NCI-H1092 treated with DMSO at 0.1 percent for 48 hours (cell line): ENCODE data around the gene PLPPR3.

Experiments used
- DNase-seq: peaks from one replicate; lab custom pipeline; 2025; lab: John Stamatoyannopoulos, UW

PLPPR3 gene

DNA sequence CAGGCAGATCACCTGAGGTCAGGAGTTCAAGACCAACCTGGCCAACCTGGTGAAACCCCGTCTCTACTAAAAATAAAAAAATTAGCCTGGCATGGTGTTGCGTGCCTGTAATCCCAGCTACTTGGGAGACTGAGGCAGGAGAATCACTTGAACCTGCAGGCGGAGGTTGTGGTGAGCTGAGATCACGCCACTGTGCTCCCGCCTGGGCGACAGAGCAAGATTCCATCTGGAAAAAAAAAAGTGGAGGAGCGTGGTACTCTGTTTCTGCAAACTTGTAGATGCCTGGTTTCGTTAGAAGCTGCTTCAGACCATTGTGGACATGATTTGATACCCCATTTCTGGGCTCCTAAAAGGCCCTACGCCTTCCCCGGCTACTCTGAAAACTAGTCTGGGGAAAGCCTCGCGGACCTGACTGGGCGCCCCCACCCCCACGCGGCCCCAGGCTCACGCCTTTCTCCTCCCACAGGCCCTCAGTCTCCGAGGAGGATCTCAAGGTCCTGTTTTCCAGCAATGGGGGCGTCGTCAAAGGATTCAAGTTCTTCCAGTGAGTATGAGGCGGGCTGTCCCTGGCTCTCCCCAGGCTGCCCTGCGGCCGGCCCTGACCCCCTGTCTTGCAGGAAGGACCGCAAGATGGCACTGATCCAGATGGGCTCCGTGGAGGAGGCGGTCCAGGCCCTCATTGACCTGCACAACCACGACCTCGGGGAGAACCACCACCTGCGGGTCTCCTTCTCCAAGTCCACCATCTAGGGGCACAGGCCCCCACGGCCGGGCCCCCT is 11.5 kb downstream of the PLPPR3 start:
- no peak for DNase-seq

GRCh38 chr19:808423-808775 is 13.4 kb downstream of the PLPPR3 start:
- DNase-seq = no peak

- no peak for DNase-seq
Observed at GRCh38 chr19:807627-808422, 13.9 kb downstream of the PLPPR3 start.

DNA sequence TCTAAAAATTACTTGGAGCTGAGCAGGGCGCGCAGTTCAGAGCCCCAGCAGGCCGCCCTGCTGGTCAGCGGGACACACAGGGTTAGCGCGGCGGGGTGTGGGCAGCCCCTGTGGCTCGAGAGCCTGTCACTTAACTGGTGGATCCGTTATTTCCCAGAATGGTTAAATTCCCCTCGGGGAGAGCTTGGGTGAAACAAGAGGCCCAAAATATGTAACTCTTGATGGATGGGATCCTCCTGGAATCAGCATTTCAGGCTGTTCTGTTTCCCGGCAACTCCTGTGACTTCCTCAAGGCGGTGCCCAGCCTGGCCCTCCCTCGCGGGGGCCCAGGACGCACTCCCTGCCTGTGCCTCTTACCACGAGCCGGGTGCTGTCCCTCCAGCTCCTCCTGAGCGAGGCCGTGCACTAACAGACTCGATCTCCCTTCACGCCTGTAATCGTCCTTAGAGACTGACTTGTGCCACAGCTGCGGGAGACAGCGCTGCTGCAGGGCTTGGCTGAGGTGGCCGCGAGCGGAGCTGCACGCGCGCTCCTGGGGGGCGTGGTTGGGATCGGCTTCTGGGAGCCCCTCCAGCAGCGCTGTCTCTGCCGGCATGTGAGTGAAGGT is 14.8 kb downstream of the PLPPR3 start:
- DNase-seq = no peak

- DNase-seq = no peak
Observed at GRCh38 chr19:805600-806550, 15.9 kb downstream of the PLPPR3 start.

DNA sequence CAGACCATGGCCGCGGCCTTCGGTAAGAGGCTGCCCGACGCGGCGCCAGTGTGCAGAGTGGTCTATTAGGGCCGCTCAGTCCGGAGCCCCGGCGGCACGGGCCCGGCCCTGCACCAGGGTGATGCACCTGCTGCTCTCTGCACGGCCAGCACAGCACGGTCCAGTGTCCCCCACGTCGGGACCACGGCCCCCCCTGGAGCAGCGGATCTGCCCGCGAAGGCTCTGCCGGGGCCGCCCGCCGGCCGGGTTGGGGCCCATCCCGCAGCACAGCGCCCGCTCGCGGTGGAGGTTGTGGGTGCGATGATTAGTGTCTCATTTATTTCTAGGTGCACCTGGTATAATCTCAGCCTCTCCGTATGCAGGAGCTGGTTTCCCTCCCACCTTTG is 16.6 kb downstream of the PLPPR3 start:
- no peak for DNase-seq

DNA sequence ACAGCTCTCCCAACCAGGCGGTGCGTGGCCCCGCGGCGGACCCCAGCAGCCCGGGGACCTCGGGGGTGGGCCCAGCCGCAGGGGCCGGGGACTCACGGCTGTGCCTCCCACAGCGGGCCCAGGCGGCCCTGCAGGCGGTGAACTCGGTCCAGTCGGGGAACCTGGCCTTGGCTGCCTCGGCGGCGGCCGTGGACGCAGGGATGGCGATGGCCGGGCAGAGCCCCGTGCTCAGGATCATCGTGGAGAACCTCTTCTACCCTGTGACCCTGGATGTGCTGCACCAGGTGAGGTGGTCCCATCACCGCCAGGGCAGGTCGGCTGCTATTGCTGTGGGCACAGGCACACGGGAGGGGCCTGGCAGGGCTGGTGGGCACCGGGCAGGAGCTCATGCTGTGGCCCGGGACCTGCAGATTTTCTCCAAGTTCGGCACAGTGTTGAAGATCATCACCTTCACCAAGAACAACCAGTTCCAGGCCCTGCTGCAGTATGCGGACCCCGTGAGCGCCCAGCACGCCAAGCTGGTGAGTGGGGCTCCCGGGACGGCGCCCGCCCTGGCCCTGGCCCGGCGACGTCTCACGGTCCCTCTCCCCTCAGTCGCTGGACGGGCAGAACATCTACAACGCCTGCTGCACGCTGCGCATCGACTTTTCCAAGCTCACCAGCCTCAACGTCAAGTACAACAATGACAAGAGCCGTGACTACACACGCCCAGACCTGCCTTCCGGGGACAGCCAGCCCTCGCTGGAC is 17.2 kb downstream of the PLPPR3 start:
- DNase-seq = no peak

DNA sequence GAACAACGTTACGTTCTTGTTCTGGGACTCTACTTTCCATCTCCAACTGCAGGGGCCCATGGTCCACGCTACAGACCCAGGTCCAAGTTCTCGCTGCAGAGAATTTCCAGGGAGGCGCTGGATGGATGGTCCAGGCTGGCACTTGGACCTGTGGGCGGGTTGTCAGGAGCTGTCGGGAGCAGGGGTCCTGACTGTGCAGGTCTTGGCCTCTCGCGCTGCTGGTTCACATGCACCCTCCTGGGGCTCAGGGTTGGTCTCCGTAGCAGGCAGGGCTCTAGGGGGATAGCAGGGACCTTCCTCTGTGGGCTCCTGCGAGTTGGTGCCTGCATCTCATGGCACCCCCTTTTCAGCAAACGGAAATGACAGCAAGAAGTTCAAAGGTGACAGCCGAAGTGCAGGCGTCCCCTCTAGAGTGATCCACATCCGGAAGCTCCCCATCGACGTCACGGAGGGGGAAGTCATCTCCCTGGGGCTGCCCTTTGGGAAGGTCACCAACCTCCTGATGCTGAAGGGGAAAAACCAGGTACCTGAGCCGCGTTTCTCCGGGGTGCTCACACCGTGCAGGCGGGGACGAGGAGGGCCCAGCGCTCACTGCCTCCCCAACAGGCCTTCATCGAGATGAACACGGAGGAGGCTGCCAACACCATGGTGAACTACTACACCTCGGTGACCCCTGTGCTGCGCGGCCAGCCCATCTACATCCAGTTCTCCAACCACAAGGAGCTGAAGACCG is 17.9 kb downstream of the PLPPR3 start:
- no peak for DNase-seq

DNA sequence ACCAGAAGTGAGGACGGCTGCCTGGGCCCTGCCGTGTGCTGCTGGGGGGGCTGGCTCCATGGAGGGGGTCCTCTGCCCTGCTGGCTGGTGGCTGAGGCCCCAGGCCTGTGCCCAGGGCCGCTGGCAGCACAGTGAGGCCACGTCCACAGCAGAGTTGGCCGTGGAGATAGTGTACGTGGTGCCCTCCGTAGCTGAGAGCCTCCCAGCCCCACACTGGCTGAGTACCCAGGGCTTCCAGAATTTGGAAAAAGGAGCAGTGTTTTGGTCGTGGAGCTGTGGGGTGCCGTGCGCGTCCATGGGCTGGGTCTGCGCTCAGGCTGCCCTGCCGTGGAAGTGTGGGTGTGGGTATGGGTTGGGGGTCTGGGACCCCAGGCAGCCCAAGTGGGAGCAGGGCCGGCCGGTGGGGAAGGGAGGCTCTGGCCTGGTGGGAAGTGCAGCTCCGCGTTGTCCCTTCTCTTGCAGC is 18.6 kb downstream of the PLPPR3 start:
- DNase-seq = no peak

DNA sequence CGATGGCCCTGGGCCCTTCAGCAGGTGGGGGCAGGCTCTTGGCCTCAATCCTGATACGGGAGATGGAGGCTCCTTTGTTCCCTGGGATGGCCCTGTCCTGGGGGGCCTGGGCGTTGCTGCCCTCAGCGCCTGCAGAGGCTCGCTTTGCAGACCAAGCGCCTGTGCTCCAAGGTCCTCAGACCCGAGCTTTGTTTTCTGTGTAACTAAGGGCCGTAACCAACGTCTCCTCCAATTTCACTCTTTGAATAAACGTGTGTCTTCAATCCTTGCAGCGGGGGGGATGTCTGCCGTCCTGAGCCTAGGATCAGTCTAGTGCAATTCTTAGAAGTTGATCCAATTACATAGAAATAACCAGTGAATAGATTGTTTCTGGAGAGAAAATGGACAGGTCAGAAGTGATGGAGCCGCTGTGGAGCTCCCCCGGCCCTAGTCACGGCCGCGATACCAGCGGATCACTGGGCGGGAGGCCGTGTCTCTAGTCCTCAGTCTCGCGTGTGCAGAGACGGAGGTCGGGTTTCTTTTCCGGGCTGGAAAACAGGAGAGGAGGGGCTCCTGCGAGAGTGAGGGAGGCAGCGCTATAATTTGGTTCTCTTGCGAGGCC is 19.2 kb downstream of the PLPPR3 start:
- no peak for DNase-seq

DNA sequence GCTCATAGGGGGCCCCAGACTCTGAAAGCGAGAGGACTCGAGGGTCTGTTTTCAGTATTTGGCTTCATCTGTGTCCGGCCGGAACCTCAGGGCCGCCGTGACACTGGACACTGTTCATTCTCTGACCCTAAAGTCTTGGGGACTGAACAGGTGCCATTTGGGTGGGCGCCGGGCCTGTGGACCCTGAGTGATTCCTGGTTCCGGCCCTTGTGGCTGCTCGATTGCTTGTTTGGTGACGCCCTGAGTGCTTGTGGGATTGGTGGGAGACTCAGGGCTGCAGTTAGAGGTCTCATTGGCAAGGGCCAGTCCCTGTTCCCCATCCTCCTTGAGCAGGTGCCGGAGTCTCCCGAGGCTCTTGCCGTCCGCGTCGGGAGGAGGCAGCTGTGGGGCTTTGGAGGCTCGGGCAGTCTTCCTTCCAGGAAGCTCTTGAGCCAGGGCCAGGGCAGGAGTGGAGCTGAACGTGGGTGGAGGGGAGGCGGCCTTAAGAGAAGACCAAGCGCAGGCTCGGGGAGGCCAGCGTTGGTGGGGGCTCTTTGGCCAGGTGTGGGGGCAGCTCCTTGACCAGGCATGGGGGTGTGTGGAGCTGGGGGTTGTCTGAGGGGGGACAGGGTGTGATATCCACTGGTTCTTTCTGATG is 19.8 kb downstream of the PLPPR3 start:
- DNase-seq = no peak

DNA sequence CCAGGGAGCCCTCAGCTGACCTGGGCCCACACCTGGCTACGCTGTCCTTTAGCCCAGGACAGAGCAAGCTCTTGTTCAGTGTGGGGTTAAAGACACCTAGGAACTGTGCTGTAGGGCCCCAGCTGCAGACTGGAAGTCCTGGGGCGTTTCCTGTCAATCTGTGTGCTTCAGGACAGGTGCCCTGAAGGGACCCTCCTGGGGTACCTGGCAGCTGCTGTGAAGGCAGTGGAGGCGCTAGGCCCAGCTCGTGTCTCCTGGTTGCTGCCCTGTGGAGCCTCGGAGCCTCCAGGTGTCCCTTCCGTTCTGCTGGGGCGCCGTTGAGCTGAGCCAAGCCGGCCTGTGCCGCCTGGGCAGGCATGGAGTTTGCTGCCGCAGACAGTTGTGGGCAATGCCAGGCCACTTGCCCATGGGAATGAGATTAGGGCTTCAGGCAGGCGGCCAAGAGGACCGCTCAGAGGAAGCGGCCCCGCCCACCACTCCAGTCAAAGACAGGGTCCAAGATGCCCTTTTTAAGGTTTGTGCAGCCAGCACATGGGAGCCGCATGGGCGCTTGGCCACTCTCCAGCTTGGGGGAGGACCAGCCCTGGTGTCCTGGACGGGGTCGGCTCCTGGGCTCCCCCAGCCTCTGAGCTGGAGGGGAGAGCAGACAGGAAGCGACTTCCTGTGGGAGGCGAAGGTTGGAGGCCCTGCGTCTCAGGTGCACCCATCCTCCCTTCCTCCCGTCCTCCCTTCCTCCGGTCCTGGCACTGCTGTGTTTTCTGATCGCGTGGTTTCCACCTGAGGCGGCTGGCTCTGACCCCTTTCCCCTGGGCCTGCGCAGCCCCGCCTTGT is 20.5 kb downstream of the PLPPR3 start:
- DNase-seq = peak; percentile 50

- no peak for DNase-seq
Observed at GRCh38 chr19:800360-801029, 21.3 kb downstream of the PLPPR3 start.

GRCh38 chr19:799076-799881 is 22.5 kb downstream of the PLPPR3 start:
- peak; percentile 31 for DNase-seq

GRCh38 chr19:798415-799075 is 23.2 kb downstream of the PLPPR3 start:
- DNase-seq = no peak

- DNase-seq = peak; percentile 89
Observed at GRCh38 chr19:797528-798414, 24.0 kb downstream of the PLPPR3 start.
